Choroid plexus epithelial cell (primary cell): ENCODE results near the gene CHD5.

Experiments used
- DNase-seq: peaks from one replicate; pipeline ENCODE4 v3.0.0-alpha.2; 2010; ENCODE audit warnings: low read depth
- H3K4me3 ChIP-seq: 2 replicates; pipeline ENCODE4 v1.5.1; 2011; ENCODE audit warnings: low read depth, mild to moderate bottlenecking, control low read depth, low read length, moderate library complexity
- CTCF ChIP-seq: conservative IDR thresholded peaks from 2 replicates; pipeline ENCODE4 v1.5.1; 2011; ENCODE audit warnings: low read depth, mild to moderate bottlenecking, control low read depth, inconsistent platforms, low read length, moderate library complexity

CHD5 gene

GRCh38 chr1:6108937-6109614, 71.0 kb downstream of the CHD5 start:
- peak; percentile 79 for DNase-seq
- TF ChIP-seq CTCF, result peak; percentile 80
- H3K4me3 ChIP-seq, result no peak overlapping the region

- no peak for TF ChIP-seq CTCF
- no peak overlapping the region for H3K4me3 ChIP-seq
- DNase-seq, result no peak
Measured at GRCh38 chr1:6108476-6108875, 71.6 kb downstream of the CHD5 start.

- TF ChIP-seq CTCF, result no peak
- no peak overlapping the region for H3K4me3 ChIP-seq
- DNase-seq, result no peak
Measured at GRCh38 chr1:6107409-6108356, 72.4 kb downstream of the CHD5 start.

GRCh38 chr1:6106977-6107376, 73.1 kb downstream of the CHD5 start:
- no peak for DNase-seq
- H3K4me3 ChIP-seq, result no peak overlapping the region
- TF ChIP-seq CTCF, result no peak

GRCh38 chr1:6106321-6106731, 73.8 kb downstream of the CHD5 start:
- no peak for DNase-seq
- H3K4me3 ChIP-seq, result no peak overlapping the region
- no peak for TF ChIP-seq CTCF

GRCh38 chr1:6105763-6106162, 74.4 kb downstream of the CHD5 start:
- no peak overlapping the region for H3K4me3 ChIP-seq
- no peak for DNase-seq
- no peak for TF ChIP-seq CTCF

- DNase-seq, result no peak
- TF ChIP-seq CTCF, result no peak
- H3K4me3 ChIP-seq, result no peak overlapping the region
Measured at GRCh38 chr1:6105218-6105679, 74.9 kb downstream of the CHD5 start.
